K562 treated with DMSO at 1 percent for 4 hours (cell line): ENCODE results near the gene SCN7A. TPM values are rescaled to one million over a fixed set of nuclear protein-coding genes. Genes with fewer than 3 reads are reported as not detected.

Experiments used
- total RNA-seq: library from RNA; unstranded; fragments of 300-600 nt; gene quantifications from 2 replicates; pipeline ENCODE4 v1.2.3, GENCODE V29; 2022; ENCODE audit not compliant: insufficient read depth

Gene SCN7A
- total RNA-seq = 0.27 TPM in 1 of 2 replicates, not detected in the other

GRCh38 chr2:166494140-166494624, at the start of gene SCN7A:
TSS of gene SCN7A (minus strand) at chr2:166494249. CDS start at chr2:166477696, 16,553 bp downstream.

GRCh38 chr2:166375736-166376487, 118.1 kb downstream of the SCN7A start, which contains the start of gene SCN9A:
TSS of gene SCN9A (minus strand) at chr2:166375944. CDS start at chr2:166311756, 64,188 bp downstream.

Other genes with a start within 250 kb of the SCN7A start
- gene SCN9A, start 118.3 kb downstream of the SCN7A start, total RNA-seq = 11.7 and 13.3 TPM in 2 replicates